Measurements from ENCODE around the gene ZNF277.

Gene ZNF277

DNA sequence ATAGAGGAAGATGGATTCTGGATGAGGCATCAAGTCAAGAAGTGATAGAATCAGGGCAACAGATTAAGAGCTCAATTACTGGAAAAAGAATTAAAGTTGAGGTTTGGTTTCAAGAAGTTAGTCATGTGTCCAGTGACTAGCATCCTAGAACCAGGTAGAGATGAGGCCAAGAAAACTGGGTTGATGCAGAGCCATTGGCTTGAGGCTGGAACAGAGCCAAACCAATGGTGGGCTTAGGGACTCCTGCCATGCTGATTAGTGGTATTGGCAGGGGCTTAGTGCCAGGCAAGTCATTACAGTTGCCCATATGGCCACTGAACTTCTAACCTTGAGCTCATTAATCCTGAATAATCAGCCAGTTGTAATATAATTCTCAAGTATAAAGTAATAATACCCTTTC, 18.5 kb downstream of the ZNF277 start:
- TF ChIP-seq POLR2A (IDR thresholded peaks at IDR 0.05; ENCODE audit: extremely low read depth, insufficient read length) (no peak), MYC (IDR thresholded peaks at IDR 0.05; ENCODE audit: low read depth, low read length) (no peak)
- TF ChIP-seq, protein P1, sequence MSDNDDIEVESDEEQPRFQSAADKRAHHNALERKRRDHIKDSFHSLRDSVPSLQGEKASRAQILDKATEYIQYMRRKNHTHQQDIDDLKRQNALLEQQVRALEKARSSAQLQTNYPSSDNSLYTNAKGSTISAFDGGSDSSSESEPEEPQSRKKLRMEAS (IDR thresholded peaks at IDR 0.05; ENCODE audit: low read depth, low read length) = no peak
- TF ChIP-seq, protein P2, sequence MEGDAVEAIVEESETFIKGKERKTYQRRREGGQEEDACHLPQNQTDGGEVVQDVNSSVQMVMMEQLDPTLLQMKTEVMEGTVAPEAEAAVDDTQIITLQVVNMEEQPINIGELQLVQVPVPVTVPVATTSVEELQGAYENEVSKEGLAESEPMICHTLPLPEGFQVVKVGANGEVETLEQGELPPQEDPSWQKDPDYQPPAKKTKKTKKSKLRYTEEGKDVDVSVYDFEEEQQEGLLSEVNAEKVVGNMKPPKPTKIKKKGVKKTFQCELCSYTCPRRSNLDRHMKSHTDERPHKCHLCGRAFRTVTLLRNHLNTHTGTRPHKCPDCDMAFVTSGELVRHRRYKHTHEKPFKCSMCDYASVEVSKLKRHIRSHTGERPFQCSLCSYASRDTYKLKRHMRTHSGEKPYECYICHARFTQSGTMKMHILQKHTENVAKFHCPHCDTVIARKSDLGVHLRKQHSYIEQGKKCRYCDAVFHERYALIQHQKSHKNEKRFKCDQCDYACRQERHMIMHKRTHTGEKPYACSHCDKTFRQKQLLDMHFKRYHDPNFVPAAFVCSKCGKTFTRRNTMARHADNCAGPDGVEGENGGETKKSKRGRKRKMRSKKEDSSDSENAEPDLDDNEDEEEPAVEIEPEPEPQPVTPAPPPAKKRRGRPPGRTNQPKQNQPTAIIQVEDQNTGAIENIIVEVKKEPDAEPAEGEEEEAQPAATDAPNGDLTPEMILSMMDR (IDR thresholded peaks at IDR 0.05; ENCODE audit: low read depth, low read length) = no peak
- H3K4me3 ChIP-seq (ENCODE audit: low read depth, low read length) = no peak overlapping the region
- DNase-seq (ENCODE audit: low read depth) = no peak

DNA sequence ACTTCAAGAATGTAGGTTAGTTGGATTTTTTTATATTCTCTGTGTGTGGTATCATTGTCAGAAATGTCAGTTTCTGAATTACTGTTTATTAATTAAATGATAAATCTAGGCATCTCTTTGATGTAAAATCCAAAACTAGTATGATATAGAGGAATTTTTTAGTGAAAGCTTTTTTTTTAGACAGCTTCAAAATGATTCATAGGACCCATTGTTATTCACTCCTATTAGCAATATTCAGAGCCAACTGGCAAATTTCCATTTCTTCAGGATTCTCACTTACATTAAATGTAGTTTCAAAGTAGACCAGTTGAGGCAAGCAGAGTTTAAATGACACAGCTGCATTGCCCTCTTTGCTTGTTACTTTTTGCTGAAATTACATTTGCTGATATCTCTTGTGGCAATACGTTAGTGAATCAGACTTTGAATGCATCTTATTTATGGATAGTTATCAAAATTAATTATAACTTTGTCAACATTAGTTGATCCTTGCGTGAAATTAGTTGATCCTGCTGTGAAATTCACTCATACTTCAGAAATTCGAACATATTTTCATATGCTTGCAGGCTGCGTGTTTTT, 20.3 kb downstream of the ZNF277 start:
- H3K4me3 ChIP-seq (ENCODE audit: low read depth, low read length) = no peak overlapping the region

DNA sequence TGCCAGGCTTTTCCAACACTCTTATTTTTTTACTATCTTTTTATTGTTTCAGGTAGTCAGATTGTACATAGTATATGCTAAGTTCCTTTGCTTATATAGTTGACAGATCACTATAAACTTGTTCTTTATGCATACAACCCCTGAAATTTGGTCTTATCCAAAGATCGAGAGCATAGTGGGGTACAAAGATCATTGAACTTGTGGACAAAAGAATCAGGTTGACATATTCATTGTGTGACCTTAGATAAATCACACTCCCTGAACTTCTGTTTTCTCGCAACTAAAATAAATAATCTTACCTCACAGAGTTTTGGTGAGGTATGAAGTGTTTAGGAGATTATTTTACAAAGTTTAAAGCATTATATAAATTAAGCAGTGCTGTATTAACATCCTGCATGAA, 22.1 kb downstream of the ZNF277 start:
- DNase-seq (ENCODE audit: low read depth) = no peak
- no peak overlapping the region for H3K4me3 ChIP-seq (ENCODE audit: low read depth, low read length)
- TF ChIP-seq, protein P2 (IDR thresholded peaks at IDR 0.05; ENCODE audit: low read depth, low read length) = no peak
- TF ChIP-seq POLR2A (IDR thresholded peaks at IDR 0.05; ENCODE audit: extremely low read depth, insufficient read length) (no peak), MYC (IDR thresholded peaks at IDR 0.05; ENCODE audit: low read depth, low read length) (no peak)
- TF ChIP-seq, protein P1 (IDR thresholded peaks at IDR 0.05; ENCODE audit: low read depth, low read length) = no peak

More for the DNA sequence above, 20.3 kb downstream of the ZNF277 start:
- no peak for TF ChIP-seq MYC (IDR thresholded peaks at IDR 0.05; ENCODE audit: low read depth, low read length)
- TF ChIP-seq, protein P2 (IDR thresholded peaks at IDR 0.05; ENCODE audit: low read depth, low read length) = no peak
- TF ChIP-seq, protein P1 (IDR thresholded peaks at IDR 0.05; ENCODE audit: low read depth, low read length) = no peak
- no peak for TF ChIP-seq POLR2A (IDR thresholded peaks at IDR 0.05; ENCODE audit: extremely low read depth, insufficient read length)
- DNase-seq (ENCODE audit: low read depth) = no peak

DNA sequence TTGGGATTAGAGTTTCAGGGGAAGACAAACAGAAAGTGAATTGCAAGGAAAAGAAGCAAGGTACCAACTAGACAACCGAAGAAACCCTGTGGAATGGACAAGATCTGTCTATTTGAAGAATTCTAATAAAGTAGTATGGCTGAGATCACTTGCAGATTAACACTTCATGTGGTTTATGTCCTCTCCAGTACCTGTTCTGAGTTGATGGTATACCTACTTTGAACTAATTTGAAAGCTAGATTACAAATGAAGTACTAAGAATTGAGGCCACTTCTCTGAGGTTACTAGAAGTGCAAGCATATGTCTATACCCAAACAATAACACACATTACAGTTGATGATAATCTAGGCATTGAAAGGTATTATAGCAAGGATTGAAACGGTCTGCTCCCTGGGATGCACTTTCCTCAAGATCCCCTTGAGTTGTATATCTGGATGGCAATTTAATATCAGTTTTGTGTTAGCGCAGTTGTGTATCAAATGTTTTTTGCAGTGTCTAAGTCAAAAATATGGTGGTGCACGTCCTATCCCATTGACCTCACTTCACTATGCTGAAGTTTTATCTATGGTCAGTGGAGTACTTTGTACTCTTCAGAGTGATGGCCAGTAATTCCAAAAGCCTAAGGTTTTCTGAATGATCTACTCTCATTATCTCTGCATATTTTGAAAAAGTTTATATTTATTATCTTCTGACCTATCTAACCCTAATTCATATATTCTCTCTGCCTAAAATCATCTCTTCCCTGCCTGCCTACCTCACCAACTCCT, 25.9 kb downstream of the ZNF277 start:
- H3K4me3 ChIP-seq (ENCODE audit: low read depth, low read length) = no peak overlapping the region
- DNase-seq (ENCODE audit: low read depth) = no peak
- TF ChIP-seq, protein P1 (IDR thresholded peaks at IDR 0.05; ENCODE audit: low read depth, low read length) = no peak
- TF ChIP-seq, protein P2 (IDR thresholded peaks at IDR 0.05; ENCODE audit: low read depth, low read length) = no peak
- TF ChIP-seq MYC (IDR thresholded peaks at IDR 0.05; ENCODE audit: low read depth, low read length) (no peak), POLR2A (IDR thresholded peaks at IDR 0.05; ENCODE audit: extremely low read depth, insufficient read length) (no peak)

DNA sequence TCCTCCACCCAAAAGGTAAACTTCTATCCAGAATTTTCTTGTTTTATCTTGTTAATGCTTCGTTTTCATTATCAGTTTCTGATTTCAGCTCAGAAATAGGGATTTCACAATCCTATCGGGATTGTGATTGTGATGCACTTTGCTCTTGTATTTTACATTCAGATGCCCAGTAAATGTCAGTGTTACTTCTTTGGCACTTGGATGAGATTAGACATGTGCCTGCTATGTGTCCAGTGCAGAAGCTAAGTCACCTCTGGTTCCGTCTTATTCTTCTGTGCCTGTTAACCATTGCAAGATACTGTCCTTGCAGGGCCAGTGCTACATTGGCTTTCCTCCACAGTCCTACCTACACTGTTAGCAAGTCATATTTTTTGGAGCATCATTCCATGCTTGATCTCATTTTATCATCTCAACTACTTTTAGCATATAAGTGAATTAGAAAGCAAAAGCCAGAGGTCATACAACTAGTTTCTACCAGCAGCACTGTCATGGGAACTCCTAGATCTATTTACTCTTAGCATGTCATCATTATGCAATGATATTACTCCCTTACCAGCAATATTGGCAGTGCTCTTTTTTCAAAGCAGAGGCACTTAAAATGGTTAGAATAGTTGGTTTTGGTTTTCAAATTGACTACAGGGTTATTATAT, 26.7 kb downstream of the ZNF277 start:
- no peak for DNase-seq (ENCODE audit: low read depth)
- no peak overlapping the region for H3K4me3 ChIP-seq (ENCODE audit: low read depth, low read length)
- no peak for TF ChIP-seq POLR2A (IDR thresholded peaks at IDR 0.05; ENCODE audit: extremely low read depth, insufficient read length)
- no peak for TF ChIP-seq MYC (IDR thresholded peaks at IDR 0.05; ENCODE audit: low read depth, low read length)
- TF ChIP-seq, protein P1 (IDR thresholded peaks at IDR 0.05; ENCODE audit: low read depth, low read length) = no peak
- TF ChIP-seq, protein P2 (IDR thresholded peaks at IDR 0.05; ENCODE audit: low read depth, low read length) = no peak
